Prostate gland (tissue), 2 donors: Measurements from ENCODE around the gene ALPK3.

Experiments used
- CTCF ChIP-seq, 4 experiments: fragments of 200-600 bp in 2 of 4; fragments of 450-650 bp in 2 of 4; sonication (generic) in 2 of 4; IDR thresholded peaks; 1 replicate in 3 of 4; 2 replicates in 1 of 4; pipeline ENCODE4 v1.5.1; 2016 to 2019; ENCODE audit warnings: antibody characterized with exemption in 4 of 4, mild to moderate bottlenecking in 2 of 4, moderate library complexity in 2 of 4
- POLR2A ChIP-seq: fragments of 450-650 bp; IDR thresholded peaks from one replicate; pipeline ENCODE4 v1.6.1; 2016; ENCODE audit warnings: antibody characterized with exemption, mild to moderate bottlenecking

DNA sequence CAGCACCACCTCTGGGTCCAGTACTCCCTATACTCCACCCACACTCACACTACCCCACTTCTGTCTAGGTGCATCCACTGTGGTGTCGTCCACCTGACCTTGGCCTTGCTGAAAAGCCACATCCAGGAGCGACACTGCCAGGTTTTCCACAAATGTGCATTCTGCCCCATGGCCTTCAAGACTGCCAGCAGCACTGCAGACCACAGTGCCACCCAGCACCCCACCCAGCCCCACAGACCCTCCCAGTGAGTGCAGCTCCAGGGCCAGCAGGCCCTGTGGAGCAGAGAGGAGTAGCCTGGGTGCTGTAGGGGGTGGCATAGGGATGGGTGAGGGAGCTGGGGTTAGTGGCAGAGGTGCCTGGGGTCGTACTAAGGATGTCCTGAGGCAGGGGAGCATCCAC, 19.4 kb upstream of the ALPK3 start:
- TF ChIP-seq CTCF (IDR thresholded peaks at IDR 0.05) = no peak
- no peak for TF ChIP-seq POLR2A
